ENCODE measurements around the gene HPX.

GRCh38 chr11:6393989-6394670 is 46.7 kb downstream of the HPX start:
- no peak for TF ChIP-seq ZFP30 (CRISPR knock-in tag; IDR thresholded peaks at IDR 0.05)
- no peak for TF ChIP-seq ESRRG (CRISPR knock-in tag; IDR thresholded peaks at IDR 0.05)
- TF ChIP-seq, protein P1, sequence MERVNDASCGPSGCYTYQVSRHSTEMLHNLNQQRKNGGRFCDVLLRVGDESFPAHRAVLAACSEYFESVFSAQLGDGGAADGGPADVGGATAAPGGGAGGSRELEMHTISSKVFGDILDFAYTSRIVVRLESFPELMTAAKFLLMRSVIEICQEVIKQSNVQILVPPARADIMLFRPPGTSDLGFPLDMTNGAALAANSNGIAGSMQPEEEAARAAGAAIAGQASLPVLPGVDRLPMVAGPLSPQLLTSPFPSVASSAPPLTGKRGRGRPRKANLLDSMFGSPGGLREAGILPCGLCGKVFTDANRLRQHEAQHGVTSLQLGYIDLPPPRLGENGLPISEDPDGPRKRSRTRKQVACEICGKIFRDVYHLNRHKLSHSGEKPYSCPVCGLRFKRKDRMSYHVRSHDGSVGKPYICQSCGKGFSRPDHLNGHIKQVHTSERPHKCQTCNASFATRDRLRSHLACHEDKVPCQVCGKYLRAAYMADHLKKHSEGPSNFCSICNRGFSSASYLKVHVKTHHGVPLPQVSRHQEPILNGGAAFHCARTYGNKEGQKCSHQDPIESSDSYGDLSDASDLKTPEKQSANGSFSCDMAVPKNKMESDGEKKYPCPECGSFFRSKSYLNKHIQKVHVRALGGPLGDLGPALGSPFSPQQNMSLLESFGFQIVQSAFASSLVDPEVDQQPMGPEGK (CRISPR knock-in tag; IDR thresholded peaks at IDR 0.05; ENCODE audit: borderline replicate concordance): no peak
- no peak for TF ChIP-seq ZNF70 (CRISPR knock-in tag; IDR thresholded peaks at IDR 0.05)

Measured in SK-N-SH treated with all-trans-retinoic acid at 6 μM for 48 hours (cell line).